ENCODE results near the gene SPATA31C1. TPM values are rescaled to one million over a fixed set of nuclear protein-coding genes. Genes with fewer than 3 reads are reported as not detected.

Gene SPATA31C1
- total RNA-seq, 1 donor from 2014 or later, result not detected

DNA sequence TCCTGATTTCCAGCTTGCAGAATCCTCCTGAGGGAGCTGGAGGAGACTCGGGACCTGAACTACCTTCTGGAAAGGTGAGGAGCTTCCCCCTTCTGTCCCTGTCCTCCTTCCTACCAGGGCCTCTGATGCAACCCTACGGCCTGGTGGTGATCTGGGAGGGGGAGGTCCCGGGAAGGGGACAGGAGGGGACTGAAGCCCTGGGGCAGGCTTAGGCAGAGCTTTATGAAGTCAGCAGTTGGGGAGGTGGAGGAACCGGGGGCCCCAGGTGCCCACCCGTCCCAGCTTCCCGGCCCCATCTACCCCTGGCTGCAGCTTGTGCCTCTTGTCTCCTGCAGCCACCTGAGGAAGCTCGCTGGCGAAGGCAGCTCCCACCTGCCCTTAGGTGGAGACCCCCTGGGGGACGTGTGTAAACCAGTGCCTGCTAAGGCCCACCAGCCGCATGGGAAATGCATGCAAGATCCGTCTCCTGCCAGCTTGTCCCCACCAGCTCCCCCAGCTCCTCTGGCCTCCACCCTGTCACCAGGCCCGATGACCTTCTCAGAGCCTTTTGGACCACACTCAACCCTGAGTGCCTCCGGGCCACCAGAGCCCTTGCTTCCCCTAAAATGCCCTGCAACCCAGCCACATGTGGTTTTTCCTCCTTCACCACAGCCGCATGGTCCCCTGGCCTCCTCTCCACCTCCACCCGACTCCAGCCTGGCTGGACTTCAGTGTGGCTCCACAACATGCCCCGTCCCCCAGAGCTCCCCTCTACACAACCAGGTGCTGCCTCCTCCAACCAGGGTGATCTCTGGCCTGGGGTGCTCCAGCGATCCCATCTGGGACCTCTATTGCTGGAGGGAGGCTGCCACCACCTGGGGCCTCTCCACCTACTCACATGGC lies 32.9 kb upstream of the SPATA31C1 start:
- Histone ChIP-seq H3K4me3 (ENCODE audit: low read depth, low read length) (no peak overlapping the region), H3K36me3 (ENCODE audit: control insufficient read depth, insufficient read depth, low read length) (no peaks in the 10 kb centered on the region), H3K27me3 (ENCODE audit: control insufficient read depth, insufficient read depth, low read length) (no peaks in the 10 kb centered on the region)
- no peak for DNase-seq (ENCODE audit: low read depth)
- TF ChIP-seq, protein P1, sequence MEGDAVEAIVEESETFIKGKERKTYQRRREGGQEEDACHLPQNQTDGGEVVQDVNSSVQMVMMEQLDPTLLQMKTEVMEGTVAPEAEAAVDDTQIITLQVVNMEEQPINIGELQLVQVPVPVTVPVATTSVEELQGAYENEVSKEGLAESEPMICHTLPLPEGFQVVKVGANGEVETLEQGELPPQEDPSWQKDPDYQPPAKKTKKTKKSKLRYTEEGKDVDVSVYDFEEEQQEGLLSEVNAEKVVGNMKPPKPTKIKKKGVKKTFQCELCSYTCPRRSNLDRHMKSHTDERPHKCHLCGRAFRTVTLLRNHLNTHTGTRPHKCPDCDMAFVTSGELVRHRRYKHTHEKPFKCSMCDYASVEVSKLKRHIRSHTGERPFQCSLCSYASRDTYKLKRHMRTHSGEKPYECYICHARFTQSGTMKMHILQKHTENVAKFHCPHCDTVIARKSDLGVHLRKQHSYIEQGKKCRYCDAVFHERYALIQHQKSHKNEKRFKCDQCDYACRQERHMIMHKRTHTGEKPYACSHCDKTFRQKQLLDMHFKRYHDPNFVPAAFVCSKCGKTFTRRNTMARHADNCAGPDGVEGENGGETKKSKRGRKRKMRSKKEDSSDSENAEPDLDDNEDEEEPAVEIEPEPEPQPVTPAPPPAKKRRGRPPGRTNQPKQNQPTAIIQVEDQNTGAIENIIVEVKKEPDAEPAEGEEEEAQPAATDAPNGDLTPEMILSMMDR (IDR thresholded peaks at IDR 0.05; ENCODE audit: insufficient read depth, low read length, poor library complexity, severe bottlenecking), result no peak

DNA sequence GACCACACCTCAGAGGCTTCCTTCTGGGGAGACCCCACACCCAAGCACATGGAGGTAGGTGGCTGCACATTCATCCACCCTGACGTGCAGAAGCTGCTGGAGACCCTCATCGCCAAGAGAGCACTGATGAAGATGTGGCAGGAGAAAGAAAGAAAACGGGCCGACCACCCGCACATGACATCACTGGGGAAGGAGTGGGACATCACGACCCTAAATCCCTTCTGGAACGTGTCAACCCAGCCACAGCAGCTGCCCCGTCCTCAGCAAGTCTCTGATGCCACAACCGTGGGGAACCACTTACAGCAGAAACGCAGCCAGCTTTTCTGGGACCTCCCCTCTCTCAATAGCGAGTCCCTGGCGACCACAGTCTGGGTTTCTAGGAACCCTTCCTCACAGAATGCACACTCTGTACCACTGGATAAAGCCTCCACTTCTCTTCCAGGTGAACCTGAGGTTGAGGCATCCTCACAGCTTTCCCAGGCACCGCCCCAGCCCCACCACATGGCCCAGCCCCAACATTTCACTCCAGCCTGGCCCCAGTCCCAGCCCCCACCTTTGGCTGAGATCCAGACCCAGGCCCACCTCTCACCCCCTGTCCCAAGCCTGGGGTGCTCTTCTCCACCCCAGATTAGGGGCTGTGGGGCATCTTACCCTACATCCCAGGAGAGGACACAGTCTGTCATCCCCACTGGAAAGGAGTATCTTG lies 32.1 kb upstream of the SPATA31C1 start:
- no peaks in the 10 kb centered on the region for H3K36me3 ChIP-seq (ENCODE audit: control insufficient read depth, insufficient read depth, low read length)
- no peak overlapping the region for H3K4me3 ChIP-seq (ENCODE audit: low read depth, low read length)
- DNase-seq (ENCODE audit: low read depth), result no peak
- no peaks in the 10 kb centered on the region for H3K27me3 ChIP-seq (ENCODE audit: control insufficient read depth, insufficient read depth, low read length)
- TF ChIP-seq, protein P1 (IDR thresholded peaks at IDR 0.05; ENCODE audit: insufficient read depth, low read length, poor library complexity, severe bottlenecking), result no peak

DNA sequence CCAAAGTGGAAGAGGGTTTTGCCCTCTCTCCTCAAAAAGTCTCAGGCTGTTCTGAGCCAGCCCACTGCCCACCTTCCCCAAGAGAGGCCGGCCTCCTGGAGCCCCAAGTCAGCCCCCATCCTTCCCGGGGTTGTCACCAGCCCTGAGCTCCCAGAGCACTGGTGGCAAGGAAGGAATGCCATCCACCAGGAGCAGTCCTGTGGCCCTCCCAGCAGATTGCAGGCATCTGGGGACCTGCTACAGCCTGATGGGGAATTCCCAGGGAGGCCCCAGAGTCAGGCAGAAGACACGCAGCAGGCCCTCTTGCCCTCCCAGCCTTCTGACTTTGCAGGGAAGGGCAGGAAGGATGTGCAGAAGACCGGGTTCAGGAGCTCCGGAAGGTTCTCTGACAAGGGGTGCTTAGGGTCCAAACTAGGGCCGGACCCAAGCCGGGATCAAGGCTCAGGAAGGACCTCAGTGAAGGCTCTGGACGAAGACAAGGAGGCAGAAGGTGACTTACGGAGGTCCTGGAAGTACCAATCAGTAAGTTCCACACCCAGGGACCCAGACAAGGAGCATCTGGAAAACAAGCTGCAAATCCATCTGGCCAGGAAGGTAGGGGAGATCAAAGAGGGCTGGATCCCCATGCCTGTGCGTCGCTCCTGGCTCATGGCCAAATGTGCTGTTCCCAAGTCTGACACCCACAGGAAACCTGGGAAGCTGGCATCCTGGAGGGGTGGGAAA lies 31.4 kb upstream of the SPATA31C1 start:
- TF ChIP-seq, protein P1 (IDR thresholded peaks at IDR 0.05; ENCODE audit: insufficient read depth, low read length, poor library complexity, severe bottlenecking), result no peak
- Histone ChIP-seq H3K36me3 (ENCODE audit: control insufficient read depth, insufficient read depth, low read length) (no peaks in the 10 kb centered on the region), H3K4me3 (ENCODE audit: low read depth, low read length) (no peak overlapping the region), H3K27me3 (ENCODE audit: control insufficient read depth, insufficient read depth, low read length) (no peaks in the 10 kb centered on the region)
- DNase-seq (ENCODE audit: low read depth), result no peak

DNA sequence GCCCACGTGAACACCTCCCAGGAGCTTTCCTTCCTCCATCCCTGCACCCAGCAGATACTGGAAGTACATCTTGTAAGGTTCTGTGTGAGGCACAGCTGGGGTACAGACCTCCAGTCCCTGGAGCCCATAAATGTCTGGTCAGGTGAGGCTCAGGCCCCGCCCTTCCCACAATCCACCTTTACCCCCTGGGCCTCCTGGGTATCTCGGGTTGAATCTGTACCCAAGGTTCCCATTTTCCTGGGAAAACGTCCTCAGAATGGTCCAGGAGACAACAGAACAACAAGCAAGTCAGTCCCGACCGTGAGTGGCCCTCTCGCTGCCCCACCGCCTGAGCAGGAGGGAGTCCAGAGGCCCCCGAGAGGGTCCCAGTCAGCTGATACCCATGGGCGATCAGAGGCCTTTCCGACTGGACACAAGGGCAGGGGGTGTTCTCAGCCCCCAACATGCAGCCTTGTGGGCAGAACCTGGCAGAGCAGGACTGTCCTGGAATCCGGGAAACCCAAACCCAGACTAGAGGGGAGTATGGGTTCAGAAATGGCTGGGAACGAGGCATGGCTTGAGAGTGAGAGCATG lies 30.7 kb upstream of the SPATA31C1 start:
- no peaks in the 10 kb centered on the region for H3K27me3 ChIP-seq (ENCODE audit: control insufficient read depth, insufficient read depth, low read length)
- H3K4me3 ChIP-seq (ENCODE audit: low read depth, low read length), result no peak overlapping the region
- TF ChIP-seq, protein P1 (IDR thresholded peaks at IDR 0.05; ENCODE audit: insufficient read depth, low read length, poor library complexity, severe bottlenecking), result no peak
- H3K36me3 ChIP-seq (ENCODE audit: control insufficient read depth, insufficient read depth, low read length), result no peaks in the 10 kb centered on the region
- no peak for DNase-seq (ENCODE audit: low read depth)

DNA sequence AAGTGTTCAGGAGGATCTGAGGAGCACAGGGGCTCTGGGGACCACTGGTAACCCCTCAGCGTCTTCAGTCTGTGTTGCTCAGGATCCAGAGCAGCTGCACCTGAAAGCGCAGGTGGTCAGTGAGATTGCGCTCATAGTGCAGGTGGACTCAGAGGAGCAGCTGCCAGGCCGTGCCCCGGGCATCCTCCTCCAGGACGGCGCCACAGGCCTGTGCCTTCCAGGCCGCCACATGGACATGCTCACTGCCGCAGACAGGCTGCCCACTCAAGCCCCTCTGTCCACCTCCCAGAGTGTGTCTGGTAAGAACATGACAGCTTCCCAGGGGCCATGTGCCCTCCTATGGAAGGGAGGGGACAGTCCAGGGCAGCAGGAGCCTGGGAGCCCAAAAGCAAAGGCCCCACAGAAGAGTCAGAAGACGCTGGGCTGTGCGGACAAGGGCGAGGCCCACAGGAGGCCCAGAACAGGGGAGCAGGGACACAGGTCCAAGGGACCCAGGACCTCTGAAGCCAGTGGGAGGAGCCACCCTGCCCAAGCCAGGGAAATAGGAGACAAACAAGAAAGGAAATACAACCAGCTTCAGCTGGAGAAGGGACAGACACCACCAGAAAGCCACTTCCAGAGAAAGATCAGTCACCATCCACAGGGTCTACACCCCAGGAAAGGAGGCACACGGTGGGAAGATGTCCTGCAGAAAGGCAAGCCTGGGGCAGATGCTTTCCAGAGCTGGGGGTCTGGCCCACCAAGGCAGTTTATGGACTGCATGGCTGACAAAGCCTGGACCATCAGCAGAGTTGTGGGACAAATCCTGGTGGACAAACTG lies 29.9 kb upstream of the SPATA31C1 start:
- TF ChIP-seq, protein P1 (IDR thresholded peaks at IDR 0.05; ENCODE audit: insufficient read depth, low read length, poor library complexity, severe bottlenecking), result no peak
- no peak for DNase-seq (ENCODE audit: low read depth)

More for the DNA sequence above, 29.9 kb upstream of the SPATA31C1 start:
- Histone ChIP-seq H3K27me3 (ENCODE audit: control insufficient read depth, insufficient read depth, low read length) (no peaks in the 10 kb centered on the region), H3K36me3 (ENCODE audit: control insufficient read depth, insufficient read depth, low read length) (no peaks in the 10 kb centered on the region), H3K4me3 (ENCODE audit: low read depth, low read length) (no peak overlapping the region)
